Breast epithelium (tissue), 4 donors: ENCODE data around the gene TOM1L1. TPM values are rescaled to one million over a fixed set of nuclear protein-coding genes. Genes with fewer than 3 reads are reported as not detected.

Source experiments
- DNase-seq, 2 donors: peaks; one replicate each; pipeline ENCODE4 v3.0.0-alpha.2; 2019; ENCODE audit warnings: low spot score in 2 of 2
- H3K27ac ChIP-seq, 2 donors: fragments of 200-600 bp; sonication (generic) in 1 of 2; one replicate each; pipeline ENCODE4 v1.5.1; 2016 to 2019; ENCODE audit warnings: mild to moderate bottlenecking in 1 of 2
- H3K27me3 ChIP-seq, 2 donors: fragments of 200-600 bp; sonication (generic) in 1 of 2; one replicate each; pipeline versions ENCODE4 v1.5.1 to v1.6.0; 2017 to 2019; ENCODE audit warnings: control low read depth in 1 of 2, mild to moderate bottlenecking in 1 of 2
- H3K36me3 ChIP-seq: fragments of 200-600 bp; one replicate; pipeline ENCODE4 v1.5.1; 2019
- H3K4me1 ChIP-seq, 2 donors: fragments of 200-600 bp; sonication (generic); one replicate each; pipeline ENCODE4 v1.5.1; 2016 to 2019; ENCODE audit warnings: control low read depth in 1 of 2
- H3K4me3 ChIP-seq, 3 donors: fragments of 200-600 bp; sonication (generic); 1 replicate in 2 of 3; 2 replicates in 1 of 3; pipeline ENCODE4 v1.5.1; 2016 to 2019; ENCODE audit warnings: mild to moderate bottlenecking in 3 of 3, moderate library complexity in 2 of 3
- H3K9me3 ChIP-seq, 2 donors: fragments of 200-600 bp; sonication (generic) in 1 of 2; one replicate each; pipeline ENCODE4 v1.5.1; 2016 to 2019; ENCODE audit warnings: control low read depth in 1 of 2
- POLR2A ChIP-seq: fragments of 450-650 bp; IDR thresholded peaks from one replicate; pipeline ENCODE4 v1.6.1; 2016; ENCODE audit warnings: antibody characterized with exemption, mild to moderate bottlenecking, moderate library complexity
- POLR2AphosphoS5 ChIP-seq, 3 donors: sonication (generic); formaldehyde crosslinking; IDR thresholded peaks; one replicate each; pipeline ENCODE4 v1.6.1; 2017; ENCODE audit warnings: antibody characterized with exemption in 3 of 3
- intact Hi-C: fragments of 100-400 bp; cut with DNase I; formaldehyde crosslinking; loops from one replicate; pipeline ENCODE4 v1.15.1; 2023; ENCODE audit warnings: low total_unique reads
- total RNA-seq, 3 donors: library from RNA; depleted of rRNA; stranded (reverse); fragments of >200 nt; gene quantifications; one replicate each; pipeline ENCODE4 v1.1.0, GENCODE V29; 2016
- TF ChIP-seq, protein P1 (sequence below), 3 donors: fragments of 450-650 bp; IDR thresholded peaks; one replicate each; pipeline ENCODE4 v1.5.1; 2016 to 2017; ENCODE audit warnings: antibody characterized with exemption in 3 of 3, mild to moderate bottlenecking in 3 of 3, moderate library complexity in 3 of 3

TOM1L1 gene
- total RNA-seq, 3 donors from 2014 or later = 18.4 to 72.2 (median 47.2) TPM

GRCh38 chr17:54876656-54877195, 23.9 kb upstream of the TOM1L1 start:
- Histone ChIP-seq H3K27me3 (no peaks in the 10 kb centered on the region), H3K9me3 (no peaks in the 10 kb centered on the region), H3K4me3 (no peak overlapping the region), H3K27ac (no peak overlapping the region), H3K36me3 (no peaks in the 10 kb centered on the region), H3K4me1 (no peaks in the 10 kb centered on the region)
- TF ChIP-seq, protein P1, sequence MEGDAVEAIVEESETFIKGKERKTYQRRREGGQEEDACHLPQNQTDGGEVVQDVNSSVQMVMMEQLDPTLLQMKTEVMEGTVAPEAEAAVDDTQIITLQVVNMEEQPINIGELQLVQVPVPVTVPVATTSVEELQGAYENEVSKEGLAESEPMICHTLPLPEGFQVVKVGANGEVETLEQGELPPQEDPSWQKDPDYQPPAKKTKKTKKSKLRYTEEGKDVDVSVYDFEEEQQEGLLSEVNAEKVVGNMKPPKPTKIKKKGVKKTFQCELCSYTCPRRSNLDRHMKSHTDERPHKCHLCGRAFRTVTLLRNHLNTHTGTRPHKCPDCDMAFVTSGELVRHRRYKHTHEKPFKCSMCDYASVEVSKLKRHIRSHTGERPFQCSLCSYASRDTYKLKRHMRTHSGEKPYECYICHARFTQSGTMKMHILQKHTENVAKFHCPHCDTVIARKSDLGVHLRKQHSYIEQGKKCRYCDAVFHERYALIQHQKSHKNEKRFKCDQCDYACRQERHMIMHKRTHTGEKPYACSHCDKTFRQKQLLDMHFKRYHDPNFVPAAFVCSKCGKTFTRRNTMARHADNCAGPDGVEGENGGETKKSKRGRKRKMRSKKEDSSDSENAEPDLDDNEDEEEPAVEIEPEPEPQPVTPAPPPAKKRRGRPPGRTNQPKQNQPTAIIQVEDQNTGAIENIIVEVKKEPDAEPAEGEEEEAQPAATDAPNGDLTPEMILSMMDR (IDR thresholded peaks at IDR 0.05) = no peak
- TF ChIP-seq POLR2A = no peak
- DNase-seq = no peak
- intact Hi-C loops = no loop called here

DNA sequence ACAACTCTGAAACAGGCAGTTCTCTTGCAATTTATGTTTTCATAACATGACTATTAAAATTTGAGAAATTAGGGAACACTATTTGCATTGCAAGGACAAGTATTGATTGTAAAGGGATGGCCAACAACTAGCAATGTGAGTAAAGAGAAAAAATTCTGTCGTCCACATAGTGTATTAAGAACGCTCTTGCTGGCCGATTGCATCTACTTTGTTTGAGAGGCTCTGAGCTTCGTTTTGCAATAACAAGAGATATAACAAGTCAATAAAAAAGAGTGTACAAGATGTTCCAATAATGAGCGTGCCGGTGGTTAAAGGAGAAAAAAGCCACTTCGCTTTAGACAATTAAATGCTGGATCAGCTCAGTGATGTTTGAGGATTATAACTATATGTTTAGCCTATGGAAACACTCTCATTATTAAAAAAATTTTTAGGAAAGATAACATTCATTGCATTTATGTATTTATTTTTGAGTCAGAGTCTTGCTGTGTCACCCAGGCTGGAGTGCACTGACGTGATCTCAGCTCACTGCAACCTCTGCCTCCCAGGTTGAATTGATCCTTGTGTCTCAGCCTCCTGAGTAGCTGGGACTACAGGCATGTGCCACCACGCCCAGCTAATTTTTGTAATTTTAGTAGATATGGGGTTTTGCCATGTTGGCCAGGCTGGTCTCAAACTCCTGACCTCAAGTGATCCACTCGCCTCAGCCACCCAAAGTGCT, 19.2 kb upstream of the TOM1L1 start:
- H3K27ac ChIP-seq = no peak overlapping the region
- H3K36me3 ChIP-seq = no peaks in the 10 kb centered on the region
- H3K4me3 ChIP-seq = no peak overlapping the region
- H3K4me1 ChIP-seq = no peaks in the 10 kb centered on the region
- no peaks in the 10 kb centered on the region for H3K9me3 ChIP-seq
- H3K27me3 ChIP-seq = no peaks in the 10 kb centered on the region
- TF ChIP-seq, protein P1 (IDR thresholded peaks at IDR 0.05) = no peak
- no peak for TF ChIP-seq POLR2A
- TF ChIP-seq POLR2AphosphoS5 (IDR thresholded peaks at IDR 0.05) = no peak
- intact Hi-C loops = no loop called here
- no peak for DNase-seq

- Histone ChIP-seq H3K27me3 (no peaks in the 10 kb centered on the region), H3K4me1 (no peaks in the 10 kb centered on the region), H3K27ac (no peak overlapping the region), H3K9me3 (no peaks in the 10 kb centered on the region), H3K4me3 (no peak overlapping the region), H3K36me3 (no peaks in the 10 kb centered on the region)
- TF ChIP-seq, protein P1 (IDR thresholded peaks at IDR 0.05) = no peak
- no peak for TF ChIP-seq POLR2A
- no peak for DNase-seq
- intact Hi-C loops = no loop called here
These were observed 18.3 kb upstream of the TOM1L1 start for GRCh38 chr17:54882371-54882770.

GRCh38 chr17:54882950-54883349, 17.7 kb upstream of the TOM1L1 start:
- no peaks in the 10 kb centered on the region for H3K27me3 ChIP-seq
- no peaks in the 10 kb centered on the region for H3K4me1 ChIP-seq
- H3K27ac ChIP-seq = no peak overlapping the region
- TF ChIP-seq, protein P1 (IDR thresholded peaks at IDR 0.05) = no peak
- TF ChIP-seq POLR2AphosphoS5 (IDR thresholded peaks at IDR 0.05) (no peak), POLR2A (no peak)
- H3K4me3 ChIP-seq = no peak overlapping the region
- DNase-seq = no peak
- no peaks in the 10 kb centered on the region for H3K9me3 ChIP-seq
- H3K36me3 ChIP-seq = no peaks in the 10 kb centered on the region
- intact Hi-C loops = no loop called here

GRCh38 chr17:54883939-54884338, 16.7 kb upstream of the TOM1L1 start:
- H3K27me3 ChIP-seq = no peaks in the 10 kb centered on the region
- intact Hi-C loops = no loop called here
- H3K4me1 ChIP-seq = no peaks in the 10 kb centered on the region
- H3K9me3 ChIP-seq = no peaks in the 10 kb centered on the region
- H3K4me3 ChIP-seq = no peak overlapping the region
- TF ChIP-seq, protein P1 (IDR thresholded peaks at IDR 0.05) = no peak
- TF ChIP-seq POLR2A (no peak), POLR2AphosphoS5 (IDR thresholded peaks at IDR 0.05) (no peak)
- DNase-seq = no peak
- H3K27ac ChIP-seq = no peak overlapping the region
- no peaks in the 10 kb centered on the region for H3K36me3 ChIP-seq
